GM06990 (cell line): ENCODE measurements around the gene EPHB1.

Experiments
- DNase-seq: peaks from one replicate; pipeline ENCODE4 v3.0.0-alpha.2; 2011; ENCODE audit not compliant: insufficient read length; ENCODE audit errors: extremely low read depth
- H3K27me3 ChIP-seq: replicated peaks from 2 replicates; pipeline ENCODE4 v1.6.0; 2011; ENCODE audit warnings: low read length; ENCODE audit not compliant: control insufficient read depth, insufficient read depth
- H3K36me3 ChIP-seq: 2 replicates; pipeline ENCODE4 v1.5.1; 2011; ENCODE audit warnings: low read length; ENCODE audit not compliant: control insufficient read depth, insufficient read depth
- H3K4me3 ChIP-seq: replicated peaks from 2 replicates; pipeline ENCODE4 v1.5.1; 2011; ENCODE audit warnings: low read depth, mild to moderate bottlenecking, control low read depth, low read length
- CTCF ChIP-seq: IDR thresholded peaks from 2 replicates; pipeline ENCODE4 v1.5.1; 2011; ENCODE audit warnings: low read length, control low read depth, mild to moderate bottlenecking, inconsistent platforms; ENCODE audit not compliant: insufficient read depth, poor library complexity, severe bottlenecking

EPHB1 gene

GRCh38 chr3:135009014-135009413 is 214.0 kb downstream of the EPHB1 start:
- TF ChIP-seq CTCF = no peak
- Histone ChIP-seq H3K27me3 (no peaks in the 10 kb centered on the region; the same call in 1 of the 2 replicates), H3K36me3 (no peaks in the 10 kb centered on the region), H3K4me3 (no peak overlapping the region)
- no peak for DNase-seq

GRCh38 chr3:135012101-135012500 is 217.0 kb downstream of the EPHB1 start:
- H3K4me3 ChIP-seq = no peak overlapping the region
- DNase-seq = no peak
- no peak for TF ChIP-seq CTCF
- no peaks in the 10 kb centered on the region; the same call in 1 of the 2 replicates for H3K27me3 ChIP-seq
- no peaks in the 10 kb centered on the region for H3K36me3 ChIP-seq

- Histone ChIP-seq H3K27me3 (no peaks in the 10 kb centered on the region), H3K4me3 (no peak overlapping the region), H3K36me3 (no peaks in the 10 kb centered on the region)
- TF ChIP-seq CTCF = no peak
- no peak for DNase-seq
Observed at GRCh38 chr3:135013206-135013605, 218.1 kb downstream of the EPHB1 start.

GRCh38 chr3:135014566-135014965 is 219.5 kb downstream of the EPHB1 start:
- no peaks in the 10 kb centered on the region for H3K27me3 ChIP-seq
- no peaks in the 10 kb centered on the region for H3K36me3 ChIP-seq
- no peak overlapping the region for H3K4me3 ChIP-seq
- no peak for TF ChIP-seq CTCF
- no peak for DNase-seq

GRCh38 chr3:135017003-135017893 is 222.2 kb downstream of the EPHB1 start:
- DNase-seq = no peak
- TF ChIP-seq CTCF = no peak

More at GRCh38 chr3:135017003-135017893, 222.2 kb downstream of the EPHB1 start:
- Histone ChIP-seq H3K4me3 (no peak overlapping the region), H3K27me3 (no peaks in the 10 kb centered on the region), H3K36me3 (no peaks in the 10 kb centered on the region)
